ENCODE results near the gene BCL2L11. TPM values are rescaled to one million over a fixed set of nuclear protein-coding genes. Genes with fewer than 3 reads are reported as not detected.

The BCL2L11 gene
- total and polyA plus RNA-seq, 10 of the 15 experiments (the other 5 are each of a cell fraction or from before 2014, with no cell fraction given) = 0.29 to 10.1 (median 1.1) TPM

- TF ChIP-seq STAT1 (conservative IDR thresholded peaks at IDR 0.05) (no peak), MEF2B (IDR thresholded peaks at IDR 0.05; ENCODE audit: partially characterized antibody, poor library complexity, severe bottlenecking) (peak; percentile 62), SIN3A (IDR thresholded peaks at IDR 0.05; ENCODE audit: low read depth, low read length) (no peak), RCOR1 (conservative IDR thresholded peaks at IDR 0.05; ENCODE audit: low read depth, low read length) (no peak), NRF1 (conservative IDR thresholded peaks at IDR 0.05; ENCODE audit: low read depth, low read length) (no peak), ATF2 (IDR thresholded peaks at IDR 0.05; ENCODE audit: low read length) (0 out of 2 replicates have a peak, but pooled peaks have one; percentile 22), NFIC (IDR thresholded peaks at IDR 0.05; ENCODE audit: low read depth, low read length) (no peak), MYC (IDR thresholded peaks at IDR 0.05; ENCODE audit: insufficient read depth, insufficient read length, insufficient replicate concordance, low read length, severe bottlenecking) (no peak), RB1 (IDR thresholded peaks at IDR 0.05; ENCODE audit: borderline replicate concordance) (no peak), ZNF384 (IDR thresholded peaks at IDR 0.05; ENCODE audit: borderline replicate concordance, low read depth, low read length) (peak; percentile 79), PBX3 (IDR thresholded peaks at IDR 0.05; ENCODE audit: insufficient replicate concordance, low read depth, low read length) (no peak)
Measured at GRCh38 chr2:111145103-111145760, 24.5 kb downstream of the BCL2L11 start (continued).

All from GM12878 (cell line).